GM18870 (cell line): ENCODE data around the gene MGMT.
"Not testable (repeated sequence)": the region's sequence is repeated elsewhere in the genome, so short reads cannot be mapped to it uniquely, and the experiment has no call there.

Source experiments
- ATAC-seq: cut with Tn5 transposase; IDR thresholded peaks from one replicate; pipeline ENCODE4 v1.9.1; 2021; ENCODE audit warnings: moderate library complexity; ENCODE audit not compliant: unreplicated experiment

MGMT gene

DNA sequence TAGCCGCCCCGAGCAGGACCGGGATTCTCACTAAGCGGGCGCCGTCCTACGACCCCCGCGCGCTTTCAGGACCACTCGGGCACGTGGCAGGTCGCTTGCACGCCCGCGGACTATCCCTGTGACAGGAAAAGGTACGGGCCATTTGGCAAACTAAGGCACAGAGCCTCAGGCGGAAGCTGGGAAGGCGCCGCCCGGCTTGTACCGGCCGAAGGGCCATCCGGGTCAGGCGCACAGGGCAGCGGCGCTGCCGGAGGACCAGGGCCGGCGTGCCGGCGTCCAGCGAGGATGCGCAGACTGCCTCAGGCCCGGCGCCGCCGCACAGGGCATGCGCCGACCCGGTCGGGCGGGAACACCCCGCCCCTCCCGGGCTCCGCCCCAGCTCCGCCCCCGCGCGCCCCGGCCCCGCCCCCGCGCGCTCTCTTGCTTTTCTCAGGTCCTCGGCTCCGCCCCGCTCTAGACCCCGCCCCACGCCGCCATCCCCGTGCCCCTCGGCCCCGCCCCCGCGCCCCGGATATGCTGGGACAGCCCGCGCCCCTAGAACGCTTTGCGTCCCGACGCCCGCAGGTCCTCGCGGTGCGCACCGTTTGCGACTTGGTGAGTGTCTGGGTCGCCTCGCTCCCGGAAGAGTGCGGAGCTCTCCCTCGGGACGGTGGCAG is at the start of gene MGMT:
Gene MGMT, plus strand, starts transcription at position 539 of the 656 bp plus-strand sequence.
- peak; percentile 75 for ATAC-seq

DNA sequence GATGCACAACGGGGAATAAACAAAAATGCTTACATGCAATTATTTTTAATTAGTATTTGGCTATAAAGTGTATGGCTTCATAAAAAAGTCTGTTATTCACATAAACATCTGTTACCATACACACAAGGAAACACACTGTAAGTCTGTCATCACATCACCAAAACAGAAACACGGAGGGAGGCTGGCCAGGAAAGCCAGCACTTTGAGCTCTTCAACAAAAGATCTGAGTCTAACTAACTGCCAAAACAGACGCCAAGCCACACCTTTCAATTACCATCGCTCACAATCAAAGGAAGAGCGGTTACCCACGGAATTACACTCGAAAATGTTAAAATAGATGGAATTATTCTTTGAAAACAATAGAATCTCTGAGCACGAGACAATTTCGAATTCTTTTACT is 49.2 kb upstream of the MGMT start:
- ATAC-seq = no peak

DNA sequence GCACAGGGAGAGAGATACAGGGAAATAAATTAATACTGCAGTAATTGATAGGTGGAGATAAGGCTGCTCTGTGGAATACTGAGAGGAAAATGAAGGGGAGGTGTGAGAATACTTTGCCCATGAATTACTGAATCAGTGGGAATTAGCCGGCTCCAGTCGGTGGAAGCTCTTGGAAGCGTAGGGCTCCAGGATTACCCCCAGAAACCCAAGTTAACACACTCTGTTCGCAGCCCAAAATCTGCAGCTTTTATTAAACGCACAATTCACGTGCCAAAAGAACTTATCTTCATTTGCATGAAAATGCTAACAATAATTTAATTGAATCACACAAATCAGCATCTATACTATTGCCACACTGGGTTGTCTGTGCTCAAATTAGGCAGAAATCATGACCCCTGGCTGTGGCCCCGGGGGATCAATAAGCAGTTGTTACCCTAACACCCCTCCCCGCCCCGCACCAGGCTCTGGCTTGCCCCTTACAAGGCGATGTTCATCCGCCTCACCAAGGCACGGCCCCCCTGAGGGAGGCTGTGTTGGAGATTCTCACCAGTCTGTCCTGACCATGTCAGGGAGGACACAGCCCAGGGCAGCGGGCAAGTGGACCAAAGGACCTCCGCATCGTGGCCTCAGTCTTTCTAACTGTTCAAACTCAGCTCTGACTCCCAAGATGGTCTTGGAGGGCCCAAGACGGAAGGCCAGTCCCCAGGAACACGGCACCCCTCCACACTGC is 48.4 kb upstream of the MGMT start:
- no peak for ATAC-seq

DNA sequence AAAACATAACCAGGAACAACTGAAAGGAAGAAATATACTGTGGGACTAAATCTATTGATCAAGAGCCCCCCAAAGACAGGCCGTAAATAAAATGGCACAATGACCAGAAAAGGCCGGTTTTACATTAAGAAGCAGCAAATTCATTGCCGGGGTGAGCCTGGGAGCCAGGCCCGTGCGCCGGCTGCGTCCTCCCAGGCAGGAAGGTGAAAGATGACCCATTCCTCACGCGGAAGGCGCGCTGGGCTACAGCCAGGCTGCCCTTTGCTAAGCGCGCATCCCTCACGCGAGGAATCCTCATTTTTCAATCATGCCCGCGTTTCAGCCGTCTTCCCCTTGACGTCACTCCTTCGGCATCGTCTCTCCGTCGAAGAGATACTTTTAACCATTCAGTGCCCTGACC is 47.6 kb upstream of the MGMT start:
- ATAC-seq = no peak

DNA sequence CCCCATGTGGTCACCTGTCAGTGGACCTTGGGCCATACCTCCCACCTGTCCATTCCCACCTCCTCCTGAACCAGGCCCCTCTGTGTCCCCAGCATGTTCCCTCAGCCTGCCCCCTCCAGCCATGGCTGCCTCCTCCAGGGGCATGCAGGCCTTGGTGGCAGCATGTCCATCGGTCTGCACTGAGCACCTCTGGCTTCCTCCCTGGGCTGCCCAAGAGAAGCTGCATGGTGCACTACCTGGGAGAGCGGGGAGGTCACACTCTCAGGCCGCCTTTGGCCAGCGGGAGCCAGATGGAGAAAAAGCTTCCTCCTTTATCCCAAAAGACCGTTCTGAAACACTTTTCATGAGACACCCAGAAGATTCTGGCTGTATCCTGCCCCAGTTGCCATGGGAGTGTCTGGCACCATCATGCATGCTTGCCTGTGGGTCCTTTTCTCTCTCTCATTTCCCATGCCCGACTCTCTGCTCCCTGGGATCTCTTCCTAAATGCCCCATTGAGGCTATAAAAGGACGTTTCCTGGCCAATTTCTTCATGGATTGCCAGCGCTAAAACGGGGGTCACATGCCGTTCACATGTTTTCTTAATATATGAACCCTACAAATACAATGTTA is 45.5 kb upstream of the MGMT start:
- ATAC-seq = no peak

DNA sequence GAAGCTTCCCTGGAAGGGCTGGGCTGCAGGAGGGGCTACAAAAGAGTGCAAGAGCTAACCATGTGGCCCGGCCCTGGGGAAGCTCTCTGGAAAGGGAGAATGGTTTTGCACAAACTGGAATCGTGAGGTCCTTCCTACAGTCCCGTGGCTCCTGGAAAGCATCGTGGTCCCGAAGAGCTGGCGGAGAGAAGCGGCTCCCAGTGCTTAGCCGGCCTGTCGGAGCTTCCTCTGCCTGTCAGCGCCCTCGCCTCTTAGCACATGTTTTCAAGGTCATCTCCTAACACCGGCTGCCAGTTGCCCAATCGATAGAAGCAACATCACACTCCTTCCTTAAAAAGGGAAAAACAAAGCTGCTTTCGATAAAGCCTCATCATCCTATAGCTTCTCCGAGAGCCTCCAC is 42.1 kb upstream of the MGMT start:
- no peak for ATAC-seq

DNA sequence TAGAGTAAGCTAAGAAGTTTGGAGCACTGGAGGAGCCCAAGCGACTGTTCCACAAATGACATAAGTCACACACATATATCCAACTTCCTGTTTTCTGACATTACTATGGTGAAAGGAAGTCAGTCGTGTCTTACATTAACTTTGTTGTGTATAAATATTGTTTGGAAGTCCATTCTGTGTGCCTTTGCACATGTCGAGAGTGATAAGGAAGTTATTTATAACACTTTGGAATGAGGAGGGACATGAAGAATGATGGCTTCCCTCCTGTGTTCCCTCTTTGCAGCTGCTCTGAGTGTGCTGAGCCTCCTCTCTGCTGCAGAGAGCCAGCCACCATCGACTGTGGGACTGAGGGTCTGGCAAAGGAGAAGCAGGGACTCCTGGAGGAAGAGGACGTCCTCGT is 40.4 kb upstream of the MGMT start:
- ATAC-seq = no peak

DNA sequence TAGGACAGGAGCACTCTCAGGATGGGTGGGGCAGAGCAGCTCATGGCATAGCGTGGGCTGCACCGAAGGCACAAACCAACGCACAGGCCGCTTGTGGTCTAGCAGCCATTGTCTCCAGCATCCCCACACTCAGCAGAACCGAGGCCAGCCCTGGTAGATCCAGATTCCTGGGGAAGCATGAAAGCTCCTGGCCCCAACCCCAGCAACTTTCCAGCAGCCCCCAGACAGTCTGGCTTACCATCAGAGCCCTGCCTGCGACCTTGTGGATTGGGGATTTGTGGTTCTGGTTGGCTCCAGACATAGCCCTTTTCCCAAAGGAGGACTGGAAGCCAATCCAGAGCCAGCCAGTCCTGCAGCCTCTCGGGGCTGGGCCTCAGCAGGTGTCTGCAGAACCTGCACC is 33.8 kb upstream of the MGMT start:
- ATAC-seq = no peak

DNA sequence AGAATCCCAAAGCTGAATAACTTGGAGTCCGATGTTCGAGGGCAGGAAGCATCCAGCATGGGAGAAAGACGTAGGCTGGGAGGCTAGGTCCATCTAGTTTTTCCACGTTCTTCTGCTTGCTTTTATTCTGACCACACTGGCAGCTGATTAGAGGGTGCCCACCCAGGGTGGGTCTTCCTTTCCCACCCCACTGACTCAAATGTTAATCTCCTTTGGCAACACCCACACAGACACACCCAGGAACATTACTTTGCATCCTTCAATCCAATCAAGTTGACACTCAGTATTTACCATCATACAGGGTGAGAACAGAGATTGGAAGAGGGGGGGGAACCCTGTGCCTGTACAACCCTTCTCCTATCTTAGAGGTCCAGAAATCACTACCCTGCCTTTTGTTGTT is 31.3 kb upstream of the MGMT start:
- not testable (repeated sequence) for ATAC-seq

DNA sequence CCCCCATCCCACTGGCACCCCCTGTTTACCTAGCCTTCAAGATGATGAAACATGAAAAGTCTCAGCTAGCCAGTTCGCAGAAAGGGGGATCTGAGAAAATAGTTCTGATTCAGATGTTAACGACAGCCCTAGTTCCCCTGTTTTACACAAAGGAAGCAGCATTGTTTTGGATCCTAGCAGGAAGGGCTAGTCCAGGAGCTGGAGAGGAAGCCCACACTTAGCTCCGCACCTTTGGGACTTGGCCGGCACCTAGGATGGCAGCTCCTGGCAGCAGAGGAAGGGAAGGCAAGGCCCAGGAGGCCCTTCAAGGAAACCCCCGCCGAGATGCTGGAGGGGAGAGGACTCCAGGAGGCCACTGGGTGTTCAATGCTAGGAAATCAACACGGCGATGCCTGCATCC is 29.0 kb upstream of the MGMT start:
- ATAC-seq = no peak

DNA sequence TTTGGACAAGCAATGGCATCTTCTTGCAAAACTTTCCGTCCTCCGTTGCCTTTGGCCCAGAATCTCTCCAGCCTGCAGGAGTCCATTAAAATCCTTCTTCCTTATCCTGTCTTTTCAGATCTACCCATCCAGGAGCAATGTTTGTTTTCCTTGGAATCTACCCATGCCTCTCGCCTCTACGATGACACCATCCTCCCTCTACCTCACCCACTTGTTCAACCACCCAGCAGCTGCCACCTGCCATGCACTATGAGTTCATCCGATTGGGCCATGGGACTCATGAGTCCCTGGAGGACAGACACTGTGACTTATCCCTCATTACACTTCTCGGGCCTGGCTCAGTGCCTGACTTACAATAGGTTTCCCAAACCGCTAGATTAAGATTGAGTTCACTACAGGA is 26.8 kb upstream of the MGMT start:
- no peak for ATAC-seq

DNA sequence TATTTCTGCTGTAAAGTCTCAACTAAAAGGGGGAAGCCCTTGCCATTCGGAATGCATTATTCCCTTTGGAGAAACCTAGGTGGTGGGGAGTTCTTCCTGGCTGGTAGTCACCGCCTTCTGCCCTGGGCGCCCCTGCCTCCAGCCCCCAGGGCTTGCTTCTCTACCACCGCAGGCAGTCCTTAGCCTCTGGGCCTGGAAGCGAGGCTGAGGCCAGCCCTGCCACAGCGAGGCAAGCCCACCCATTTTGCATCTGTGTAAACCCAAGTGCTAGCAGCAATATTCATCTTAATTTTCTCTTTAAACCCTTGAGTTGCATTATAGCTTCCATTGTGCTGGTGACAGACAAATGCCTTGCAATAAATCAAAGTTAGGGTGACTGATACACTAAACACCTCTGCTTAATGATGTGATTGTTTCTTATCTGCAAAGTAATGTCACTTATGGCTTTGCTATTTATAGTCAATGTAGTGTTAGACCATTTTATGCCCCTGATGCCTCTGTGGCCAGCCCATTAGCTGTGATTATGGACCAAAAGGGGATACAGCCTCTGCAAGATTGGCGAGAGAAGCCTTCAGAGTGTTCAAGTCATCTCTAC is 26.2 kb upstream of the MGMT start:
- no peak for ATAC-seq

DNA sequence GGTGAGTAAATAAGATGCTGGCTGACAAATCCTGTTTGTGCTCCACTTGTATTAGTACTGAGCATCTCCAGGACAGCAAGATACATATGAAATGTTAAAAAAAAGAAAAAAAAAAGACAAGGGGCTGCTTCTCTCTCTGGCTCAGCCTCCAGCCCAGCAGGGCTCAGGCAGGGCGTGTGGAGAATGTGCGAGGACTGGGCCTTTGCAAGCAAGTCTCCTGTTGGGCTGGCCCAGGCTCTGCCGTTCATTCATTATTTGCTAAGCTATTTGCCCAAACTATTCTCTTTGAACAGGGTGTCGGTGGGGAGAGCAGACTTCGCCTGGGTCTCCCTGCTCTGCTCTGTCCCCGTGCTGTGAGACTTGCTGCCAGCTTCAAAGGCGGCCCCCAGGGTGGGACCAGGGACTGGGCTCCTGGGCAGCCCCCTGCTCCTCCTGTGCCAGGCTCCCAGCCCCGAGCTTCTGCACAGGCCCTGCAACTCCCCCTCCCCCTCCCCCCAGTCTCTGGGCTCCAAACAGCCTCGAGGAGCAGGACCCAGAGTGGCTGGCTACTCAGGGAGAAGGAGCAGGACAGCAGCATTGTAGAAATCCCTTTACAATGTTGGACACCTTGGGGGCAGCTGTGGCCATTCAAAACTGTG is 25.6 kb upstream of the MGMT start:
- no peak for ATAC-seq

DNA sequence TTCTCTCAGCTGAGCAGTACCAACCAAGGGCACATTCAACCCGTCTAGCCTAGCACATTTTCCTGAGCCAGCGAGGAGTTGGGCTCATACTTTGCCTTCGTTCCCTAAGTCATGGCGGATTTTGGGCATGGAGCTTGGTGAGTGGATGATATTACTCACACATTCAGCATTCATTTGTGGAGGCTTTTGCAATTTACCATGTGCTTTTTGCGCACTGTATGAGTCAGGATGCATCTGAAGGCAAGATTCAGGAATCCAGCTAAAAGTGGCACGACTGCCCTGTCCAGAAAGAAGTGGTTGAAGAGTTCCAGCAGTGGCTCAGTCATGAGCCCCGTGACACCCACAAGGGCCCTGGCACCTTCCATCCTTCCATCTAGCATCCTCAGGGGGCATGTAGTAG is 24.2 kb upstream of the MGMT start:
- no peak for ATAC-seq

DNA sequence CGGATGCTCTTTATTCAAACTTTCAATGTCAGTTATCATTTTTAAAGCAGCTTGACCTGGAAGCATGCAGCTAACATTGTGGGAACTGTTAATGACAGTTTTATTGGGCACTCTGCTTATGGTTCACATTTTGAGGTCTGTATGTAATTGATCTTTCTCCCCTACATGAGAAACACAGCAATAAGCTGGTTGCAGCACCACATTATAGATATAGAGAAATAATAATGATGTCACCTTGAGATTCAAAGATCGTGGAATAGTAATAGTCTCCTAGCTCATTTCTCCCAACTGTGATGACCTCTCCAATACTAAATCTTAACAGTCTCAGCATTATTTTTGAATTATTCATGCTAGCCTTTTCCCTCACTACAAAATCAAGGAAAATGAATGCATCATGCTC is 22.7 kb upstream of the MGMT start:
- no peak for ATAC-seq

DNA sequence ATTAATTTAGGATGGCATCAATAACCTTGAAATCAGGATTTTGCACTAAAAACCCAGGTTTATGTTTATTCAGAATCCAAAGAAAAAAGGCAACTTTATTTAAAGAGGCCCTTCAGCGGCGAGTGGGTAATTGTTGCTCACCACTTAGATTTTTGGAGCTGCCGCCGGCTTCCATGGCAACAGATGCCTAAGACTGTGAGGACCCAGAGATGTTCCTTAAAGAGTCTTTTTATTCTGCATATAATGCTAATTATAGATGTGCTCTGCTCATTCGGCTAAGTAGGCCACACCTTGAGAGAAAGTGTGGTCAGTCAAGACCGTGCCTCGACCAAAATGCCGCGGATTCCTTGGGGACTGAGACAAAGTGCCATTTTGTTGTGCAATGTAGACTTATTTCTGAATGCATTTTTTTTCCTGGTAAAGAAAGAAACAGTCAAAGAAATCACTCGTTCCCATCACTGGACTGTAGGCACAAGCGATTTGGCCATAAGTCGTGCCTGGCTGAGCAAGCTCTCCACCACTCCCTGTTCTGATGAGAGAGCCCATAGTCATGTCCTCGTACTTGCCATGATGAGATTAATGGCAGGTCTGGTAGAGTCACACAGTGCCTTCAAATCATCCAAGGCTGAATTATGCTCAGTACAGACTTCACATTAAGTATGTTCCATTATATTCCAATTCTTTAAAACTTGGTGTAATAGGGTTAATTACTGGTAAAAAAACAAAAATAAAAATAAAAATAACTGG is 21.4 kb upstream of the MGMT start:
- ATAC-seq = no peak

DNA sequence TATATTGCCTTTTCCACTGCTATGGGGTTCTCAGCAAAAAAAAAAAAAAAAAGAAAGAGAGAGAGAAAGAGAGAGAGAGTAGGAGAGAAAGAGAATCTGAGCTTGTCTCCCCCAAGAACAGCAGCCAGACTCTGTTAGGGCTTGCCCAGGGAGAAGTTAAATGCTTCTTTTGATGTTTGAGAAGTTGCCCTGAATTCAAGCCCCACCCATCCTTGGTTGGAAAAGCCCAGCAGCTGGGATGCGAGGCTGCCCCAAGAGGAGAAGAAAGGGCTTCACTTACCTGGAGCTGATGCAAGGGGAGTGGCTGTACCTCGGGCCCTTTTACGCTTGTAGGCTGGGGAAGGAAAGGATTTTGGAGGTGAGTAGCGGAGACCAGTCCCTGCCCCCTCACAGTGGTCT is 20.9 kb upstream of the MGMT start:
- ATAC-seq = no peak

DNA sequence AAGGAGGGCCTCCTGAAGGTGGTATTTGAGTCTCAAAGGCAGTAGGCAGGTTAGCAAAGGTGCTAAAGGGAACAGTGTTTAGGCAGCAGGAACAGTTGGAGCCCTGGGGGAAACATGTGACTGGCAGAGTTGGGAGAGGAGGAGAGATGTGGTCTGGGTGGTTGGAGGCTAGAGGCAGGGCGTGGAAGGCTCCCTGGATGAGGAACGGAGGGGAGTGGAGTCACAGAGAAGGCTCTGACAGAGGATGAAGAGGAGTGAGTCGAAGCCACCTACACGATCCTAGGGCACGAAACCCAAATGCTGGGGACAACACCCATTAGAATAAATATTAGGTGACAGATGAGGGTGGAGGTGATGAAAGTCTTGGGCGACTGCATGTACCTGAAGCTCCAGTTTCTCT is 19.6 kb upstream of the MGMT start:
- ATAC-seq = no peak

DNA sequence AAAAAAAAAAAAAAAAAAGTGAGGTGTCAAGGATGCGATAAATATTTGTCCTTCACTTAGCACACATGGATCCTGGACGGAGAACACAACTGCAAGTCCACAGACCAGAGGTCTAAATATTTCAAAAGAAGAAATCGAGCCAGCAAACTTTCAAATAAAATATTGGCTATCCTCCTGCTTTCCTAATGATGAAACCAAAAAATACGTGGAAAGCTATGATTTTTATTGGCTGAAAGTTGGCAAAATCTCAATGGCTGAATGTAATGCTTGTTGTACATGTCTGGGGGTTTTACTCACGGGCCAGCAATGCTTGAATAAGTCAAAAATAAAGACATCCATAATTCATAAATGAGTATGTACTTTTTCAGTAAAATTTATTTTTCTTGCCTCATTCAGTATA is 19.0 kb upstream of the MGMT start:
- ATAC-seq = no peak

DNA sequence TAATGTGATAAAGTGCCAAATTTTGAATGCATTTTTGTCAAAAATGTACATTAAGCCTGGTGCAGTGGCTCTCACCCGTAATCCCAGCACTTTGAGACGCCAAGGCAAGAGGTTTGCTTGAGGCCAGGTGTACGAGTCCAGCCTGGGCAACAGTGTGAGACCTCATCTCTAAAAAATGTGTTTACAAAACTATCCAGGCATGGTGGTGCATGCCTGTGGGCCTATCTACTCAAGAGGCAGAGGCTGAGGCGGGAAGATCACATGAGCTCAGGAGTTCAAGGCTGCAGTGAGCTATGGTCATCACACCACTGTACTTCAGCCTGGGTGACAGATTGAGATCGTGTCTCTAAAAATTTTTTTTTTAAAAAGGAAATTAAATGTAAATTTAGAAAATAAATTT is 18.5 kb upstream of the MGMT start:
- ATAC-seq = no peak

DNA sequence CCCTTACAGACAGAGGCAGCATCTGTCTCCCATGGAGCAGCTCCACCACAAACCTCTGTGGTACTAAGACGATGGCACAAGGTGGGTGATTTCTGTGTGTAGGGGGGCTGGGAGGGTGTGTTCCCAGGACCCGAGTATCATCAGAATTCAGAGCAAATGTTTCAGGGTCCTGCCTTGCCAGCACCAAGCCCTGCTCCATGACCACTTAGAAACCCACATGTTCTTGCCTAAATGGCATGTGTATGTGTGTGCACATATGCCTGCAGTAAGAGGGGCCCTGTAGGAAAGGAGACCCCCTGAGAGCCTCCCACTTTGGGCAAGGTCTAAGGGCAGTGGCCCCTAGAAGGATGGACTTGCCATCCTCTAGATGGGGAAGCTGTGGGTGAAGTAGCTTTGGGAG is 17.1 kb upstream of the MGMT start:
- ATAC-seq = no peak
